PC-9 (cell line): ENCODE data around the gene TRIO. TPM values are rescaled to one million over a fixed set of nuclear protein-coding genes. Genes with fewer than 3 reads are reported as not detected.

Source experiments
- BruUV-seq: library from RNA; stranded (reverse); fragments of 400-500 nt; replicated peaks from 2 replicates; lab custom pipeline; 2021; lab: Mats Ljungman, UMichigan
- CTCF ChIA-PET: fragments of 300-600 bp; sonication (Branson Sonifier 250); formaldehyde crosslinking; loops from one replicate; lab custom pipeline; 2022; ENCODE audit warnings: antibody characterized with exemption; lab: Charles Lee
- POLR2A ChIA-PET: fragments of 300-600 bp; sonication (Branson Sonifier 250); formaldehyde crosslinking; loops from one replicate; lab custom pipeline; 2022; ENCODE audit warnings: antibody characterized with exemption; ENCODE audit not compliant: unreplicated experiment; lab: Charles Lee
- DNase-seq, 2 experiments: peaks; one replicate each; pipeline versions ENCODE4 v3.0.0 to v3.0.0-alpha.2; 2015 to 2022; ENCODE audit warnings: mixed read lengths in 1 of 2
- H2AFZ ChIP-seq: fragments of 200-600 bp; sonication (generic); 2 replicates; pipeline ENCODE4 v1.8.1; 2017; ENCODE audit warnings: antibody characterized with exemption
- H3F3A ChIP-seq: fragments of 200-600 bp; sonication (generic); 2 replicates; pipeline ENCODE4 v1.8.1; 2017; ENCODE audit warnings: antibody characterized with exemption, mild to moderate bottlenecking, low read depth; ENCODE audit not compliant: insufficient read depth
- H3K27ac ChIP-seq: fragments of 200-600 bp; sonication (generic); 2 replicates; pipeline ENCODE4 v1.6.1; 2016; ENCODE audit warnings: mixed run types
- H3K27me3 ChIP-seq: fragments of 200-600 bp; sonication (generic); 2 replicates; pipeline ENCODE4 v1.6.1; 2016; ENCODE audit warnings: low read depth, mixed run types; ENCODE audit not compliant: insufficient read depth
- H3K36me3 ChIP-seq: fragments of 200-600 bp; sonication (generic); 2 replicates; pipeline ENCODE4 v1.6.1; 2016; ENCODE audit warnings: low read depth, mixed run types
- H3K4me1 ChIP-seq: fragments of 200-600 bp; sonication (generic); replicated peaks from 2 replicates; pipeline ENCODE4 v1.6.1; 2016; ENCODE audit warnings: mixed run types; ENCODE audit not compliant: insufficient read depth
- H3K4me2 ChIP-seq: fragments of 200-600 bp; sonication (generic); 2 replicates; pipeline ENCODE4 v1.6.1; 2017; ENCODE audit warnings: mixed run types
- H3K4me3 ChIP-seq: fragments of 200-600 bp; sonication (generic); 2 replicates; pipeline ENCODE4 v1.6.1; 2016; ENCODE audit warnings: mixed run types
- H3K79me2 ChIP-seq: fragments of 200-600 bp; sonication (generic); 2 replicates; pipeline ENCODE4 v1.6.1; 2017; ENCODE audit warnings: low read depth, mixed run types
- H3K9me2 ChIP-seq: fragments of 200-600 bp; sonication (generic); 2 replicates; pipeline ENCODE4 v1.8.1; 2017; ENCODE audit warnings: mild to moderate bottlenecking; ENCODE audit not compliant: insufficient read depth
- H3K9me3 ChIP-seq: fragments of 200-600 bp; sonication (generic); 2 replicates; pipeline ENCODE4 v1.8.1; 2016; ENCODE audit warnings: low read depth; ENCODE audit not compliant: insufficient read depth
- H4K20me1 ChIP-seq: fragments of 200-600 bp; sonication (generic); 2 replicates; pipeline ENCODE4 v1.8.1; 2017; ENCODE audit not compliant: insufficient read depth
- CTCF ChIP-seq: fragments of 200-600 bp; sonication (generic); conservative IDR thresholded peaks from 2 replicates; pipeline ENCODE4 v1.6.1; 2017; ENCODE audit warnings: mixed run types, antibody characterized with exemption, mild to moderate bottlenecking, moderate library complexity
- EZH2 ChIP-seq: fragments of 200-600 bp; sonication (generic); IDR thresholded peaks from 2 replicates; pipeline ENCODE4 v1.8.0; 2017; ENCODE audit warnings: antibody characterized with exemption, low read depth
- intact Hi-C: fragments of 100-400 bp; cut with micrococcal nuclease; formaldehyde crosslinking; loops from one replicate; pipeline ENCODE4 v1.10.0; 2022; ENCODE audit not compliant: unreplicated experiment
- total RNA-seq: library from RNA; stranded (reverse); gene quantifications from 2 replicates; pipeline ENCODE4 v1.2.3, GENCODE V29; 2021

Gene TRIO
- total RNA-seq, 1 experiment from 2014 or later: 596 TPM

GRCh38 chr5:14455814-14456321 lies 312.7 kb downstream of the TRIO start:
- Histone ChIP-seq H4K20me1 (no peaks in the 10 kb centered on the region), H2AFZ (no peak overlapping the region), H3F3A (peaks cover 12% of the 10 kb centered on the region; the same call in 1 of the 2 replicates), H3K4me3 (no peak overlapping the region), H3K9me3 (no peaks in the 10 kb centered on the region), H3K27ac (no peak overlapping the region), H3K4me1 (no peaks in the 10 kb centered on the region), H3K36me3 (peaks cover 14% of the 10 kb centered on the region; the same call in 1 of the 2 replicates), H3K9me2 (no peaks in the 10 kb centered on the region), H3K79me2 (no peaks in the 10 kb centered on the region), H3K4me2 (no peak overlapping the region), H3K27me3 (no peaks in the 10 kb centered on the region)
- ChIA-PET POLR2A (interaction anchor here (0.6 kb wide), 1 partner anchor 126 kb away, joined by 3 read pairs; no protein-coding TSS in a partner anchor), CTCF (interaction anchor here (0.6 kb wide), 1 partner anchor 85 kb away, joined by 6 read pairs; no protein-coding TSS in a partner anchor)
- no peak for DNase-seq
- intact Hi-C loops: no loop called here
- no TSS peak for BruUV-seq
- TF ChIP-seq CTCF (no peak), EZH2 (no peak)

- Histone ChIP-seq H3K4me3 (no peak overlapping the region), H3K4me2 (no peak overlapping the region), H3K27me3 (no peaks in the 10 kb centered on the region), H4K20me1 (no peaks in the 10 kb centered on the region), H3K27ac (no peak overlapping the region), H2AFZ (no peak overlapping the region), H3K9me3 (no peaks in the 10 kb centered on the region), H3F3A (0 out of 2 replicates have a peak, but pooled peaks cover 9% of the 10 kb centered on the region), H3K36me3 (peaks cover 16% of the 10 kb centered on the region; the same call in 1 of the 2 replicates), H3K79me2 (no peaks in the 10 kb centered on the region), H3K9me2 (no peaks in the 10 kb centered on the region), H3K4me1 (no peaks in the 10 kb centered on the region)
- intact Hi-C loops: no loop called here
- ChIA-PET POLR2A (no interaction called here), CTCF (no interaction called here)
- no TSS peak for BruUV-seq
- no peak for DNase-seq
- TF ChIP-seq EZH2 (no peak), CTCF (no peak)
Measured at GRCh38 chr5:14457476-14457875, 314.3 kb downstream of the TRIO start.

- Histone ChIP-seq H3K4me3 (no peak overlapping the region), H4K20me1 (no peaks in the 10 kb centered on the region), H3K9me3 (no peaks in the 10 kb centered on the region), H3K79me2 (no peaks in the 10 kb centered on the region), H2AFZ (no peak overlapping the region), H3K27me3 (no peaks in the 10 kb centered on the region), H3K9me2 (no peaks in the 10 kb centered on the region), H3K4me2 (no peak overlapping the region), H3K27ac (no peak overlapping the region), H3K36me3 (peaks cover 10% of the 10 kb centered on the region; the same call in 1 of the 2 replicates), H3K4me1 (no peaks in the 10 kb centered on the region), H3F3A (peaks cover 17% of the 10 kb centered on the region; the same call in 1 of the 2 replicates)
- no TSS peak for BruUV-seq
- TF ChIP-seq EZH2: no peak
- no peak for TF ChIP-seq CTCF
- ChIA-PET POLR2A (no interaction called here), CTCF (interaction anchor here (0.6 kb wide), 1 partner anchor 9 kb away, joined by 5 read pairs; no protein-coding TSS in a partner anchor)
- no peak for DNase-seq
- intact Hi-C loops: no loop called here
Measured at GRCh38 chr5:14458414-14458813, 315.3 kb downstream of the TRIO start.
